DND-41 (cell line): ENCODE data around the gene ANKFN1.

ENCODE experiments used
- ATAC-seq: fragments of 200-7000 bp; cut with Tn5 transposase; 3 replicates; pipeline ENCODE4 v1.9.1; 2021; ENCODE audit warnings: low read depth; ENCODE audit not compliant: insufficient read depth
- DNase-seq: peaks from one replicate; pipeline ENCODE4 v3.0.0-alpha.2; 2020
- H2AFZ ChIP-seq: 2 replicates; pipeline ENCODE4 v1.6.0; 2012; ENCODE audit warnings: low read depth, low read length
- H3K27ac ChIP-seq: 2 replicates; pipeline ENCODE4 v1.5.1; 2012; ENCODE audit warnings: low read length, inconsistent platforms
- H3K27me3 ChIP-seq: fragments of 200-600 bp; sonication (generic); 2 replicates; pipeline ENCODE4 v1.6.0; 2012; ENCODE audit warnings: low read length, mild to moderate bottlenecking, inconsistent platforms; ENCODE audit not compliant: insufficient read depth, poor library complexity
- H3K36me3 ChIP-seq: 2 replicates; pipeline ENCODE4 v1.5.1; 2012; ENCODE audit warnings: low read length, inconsistent platforms; ENCODE audit not compliant: insufficient read depth
- H3K4me1 ChIP-seq: 2 replicates; pipeline ENCODE4 v1.5.1; 2012; ENCODE audit warnings: mild to moderate bottlenecking, low read length; ENCODE audit not compliant: insufficient read depth
- H3K4me2 ChIP-seq: 2 replicates; pipeline ENCODE4 v1.6.0; 2012; ENCODE audit warnings: mild to moderate bottlenecking, moderate library complexity, low read length, inconsistent platforms; ENCODE audit not compliant: insufficient read depth
- H3K4me3 ChIP-seq, 2 experiments: fragments of 200-600 bp in 1 of 2; shearing (Covaris generic) in 1 of 2; 2 replicates each; pipeline ENCODE4 v1.5.1; 2012 to 2016; ENCODE audit warnings: inconsistent platforms in 2 of 2, low read length in 2 of 2, mild to moderate bottlenecking in 2 of 2, low read depth in 1 of 2, moderate library complexity in 1 of 2
- H3K79me2 ChIP-seq: 2 replicates; pipeline ENCODE4 v1.6.0; 2012; ENCODE audit warnings: low read length, inconsistent platforms; ENCODE audit not compliant: insufficient read depth
- H3K9ac ChIP-seq: 2 replicates; pipeline ENCODE4 v1.6.0; 2012; ENCODE audit warnings: low read depth, mild to moderate bottlenecking, inconsistent platforms, low read length, moderate library complexity
- H3K9me3 ChIP-seq: 2 replicates; pipeline ENCODE4 v1.5.1; 2012; ENCODE audit warnings: low read length, moderate library complexity, mild to moderate bottlenecking, inconsistent platforms; ENCODE audit not compliant: insufficient read depth, severe bottlenecking
- H4K20me1 ChIP-seq: 2 replicates; pipeline ENCODE4 v1.6.0; 2012; ENCODE audit warnings: low read length; ENCODE audit not compliant: insufficient read depth
- CTCF ChIP-seq: IDR thresholded peaks from 2 replicates; pipeline ENCODE4 v1.5.1; 2012; ENCODE audit warnings: borderline replicate concordance, low read length, moderate library complexity, mild to moderate bottlenecking; ENCODE audit not compliant: poor library complexity, severe bottlenecking; ENCODE audit errors: extremely low read depth
- EZH2 ChIP-seq: IDR thresholded peaks from 3 replicates; pipeline ENCODE4 v1.6.1; 2012; ENCODE audit warnings: borderline replicate concordance, low read depth, mild to moderate bottlenecking, moderate library complexity, low read length, inconsistent platforms; ENCODE audit not compliant: severe bottlenecking

Gene ANKFN1

GRCh38 chr17:56416682-56417351 is 263.5 kb downstream of the ANKFN1 start:
- Histone ChIP-seq H3K4me1 (no peaks in the 10 kb centered on the region), H3K27ac (no peak overlapping the region), H3K27me3 (no peaks in the 10 kb centered on the region), H4K20me1 (no peaks in the 10 kb centered on the region), H3K4me3 (no peak overlapping the region), H3K4me2 (no peak overlapping the region), H3K79me2 (no peaks in the 10 kb centered on the region), H3K9ac (no peak overlapping the region), H3K36me3 (no peaks in the 10 kb centered on the region), H3K9me3 (no peaks in the 10 kb centered on the region), H2AFZ (no peak overlapping the region)
- DNase-seq (no peak), ATAC-seq (no peak)
- TF ChIP-seq CTCF (no peak), EZH2 (no peak)

DNA sequence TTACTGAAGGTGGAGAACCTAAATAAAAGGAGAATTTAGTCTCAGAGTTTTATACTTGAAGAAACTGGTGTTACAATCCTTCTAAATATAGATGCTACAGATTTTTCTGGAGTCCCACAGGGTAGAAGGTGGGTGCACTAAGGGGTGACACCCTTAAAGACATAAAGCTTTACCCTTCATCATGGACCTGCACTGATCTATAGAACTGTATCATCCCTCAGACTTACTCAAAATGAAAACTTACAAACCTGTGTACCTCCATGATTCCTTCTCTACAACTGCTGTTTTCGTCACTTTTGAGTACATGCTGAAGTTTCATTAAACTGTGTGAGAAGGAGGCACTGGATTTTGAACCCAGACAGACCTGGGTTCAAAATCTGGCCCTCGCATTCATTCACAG is 270.7 kb downstream of the ANKFN1 start:
- Histone ChIP-seq H3K9me3 (no peaks in the 10 kb centered on the region), H3K27me3 (no peaks in the 10 kb centered on the region), H3K27ac (no peak overlapping the region), H3K4me2 (no peak overlapping the region), H2AFZ (no peak overlapping the region), H4K20me1 (no peaks in the 10 kb centered on the region), H3K9ac (no peak overlapping the region), H3K4me3 (no peak overlapping the region), H3K4me1 (peaks cover 14% of the 10 kb centered on the region), H3K79me2 (no peaks in the 10 kb centered on the region), H3K36me3 (no peaks in the 10 kb centered on the region)
- no peak for ATAC-seq
- TF ChIP-seq EZH2 (no peak), CTCF (no peak)
- no peak for DNase-seq

- DNase-seq (no peak), ATAC-seq (peak; percentile 50; the same call in 2 of the 3 replicates)
- Histone ChIP-seq H3K79me2 (no peaks in the 10 kb centered on the region), H3K4me3 (no peak overlapping the region), H4K20me1 (no peaks in the 10 kb centered on the region), H3K9me3 (no peaks in the 10 kb centered on the region), H3K27ac (no peak overlapping the region), H3K27me3 (no peaks in the 10 kb centered on the region), H3K4me2 (no peak overlapping the region), H3K36me3 (no peaks in the 10 kb centered on the region), H2AFZ (no peak overlapping the region), H3K4me1 (peaks cover 14% of the 10 kb centered on the region), H3K9ac (no peak overlapping the region)
- TF ChIP-seq EZH2 (no peak), CTCF (no peak)
Observed at GRCh38 chr17:56424543-56425044, 271.3 kb downstream of the ANKFN1 start.
